ENCODE results near the gene TFAP2C.
"Not testable (repeated sequence)": the region's sequence is repeated elsewhere in the genome, so short reads cannot be mapped to it uniquely, and the experiment has no call there.

Gene TFAP2C

DNA sequence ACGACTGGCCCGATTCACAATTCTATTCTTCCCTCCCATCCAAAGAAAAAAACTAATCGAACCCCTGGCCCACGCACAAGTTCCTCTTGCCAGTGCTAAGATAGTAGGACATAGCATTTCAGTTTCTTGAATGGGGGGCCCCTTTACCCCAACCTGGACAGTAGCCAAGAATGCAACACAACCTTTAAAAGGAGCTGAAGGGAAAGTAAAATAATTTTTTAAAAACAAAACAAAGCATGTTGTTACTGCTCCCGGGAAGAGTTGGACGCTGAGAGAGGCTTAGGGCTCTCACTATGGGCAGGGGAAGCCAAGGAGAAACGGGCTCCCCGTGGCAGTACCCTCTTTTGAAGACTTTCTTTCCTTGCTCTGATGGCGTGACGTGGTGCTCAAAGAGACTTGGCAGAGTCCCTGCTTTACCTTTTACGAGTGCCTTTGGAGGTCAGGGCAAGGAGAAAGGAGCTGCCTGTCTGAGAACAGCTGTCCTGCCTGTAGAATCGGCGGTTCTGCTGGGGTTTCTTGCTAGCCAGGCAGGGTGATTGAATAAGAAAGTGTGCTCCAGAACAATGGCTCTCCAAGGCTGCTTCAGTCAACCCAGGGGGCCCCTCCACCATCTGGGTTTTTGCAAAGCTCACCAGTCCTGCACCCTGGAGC lies 5.8 kb downstream of the TFAP2C start:
- H3K27ac ChIP-seq, result peak overlapping the region; percentile 80
- DNase-seq (ENCODE audit: low read depth, low spot score), result no peak

DNA sequence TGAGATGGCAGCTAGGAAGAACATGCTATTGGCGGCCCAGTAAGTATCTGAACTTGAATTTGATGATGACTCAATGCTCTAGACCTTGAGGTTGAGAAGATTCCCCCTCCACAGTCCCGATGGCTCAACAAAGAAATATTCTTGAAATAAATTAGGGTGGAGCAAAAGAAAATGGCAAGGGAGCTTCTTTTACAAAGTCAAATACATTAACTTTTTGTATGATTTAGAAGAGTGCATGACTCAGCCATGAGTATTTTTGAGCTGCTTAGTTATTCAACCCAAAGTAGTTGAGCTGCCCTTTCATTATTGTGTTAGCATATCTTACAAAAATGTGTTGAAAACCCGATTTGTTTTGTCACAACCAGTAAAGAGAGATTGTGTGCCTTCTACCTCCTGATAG lies 7.6 kb downstream of the TFAP2C start:
- peak; percentile 29 for DNase-seq (ENCODE audit: low read depth, low spot score)
- H3K27ac ChIP-seq, result peak overlapping the region; percentile 80

DNA sequence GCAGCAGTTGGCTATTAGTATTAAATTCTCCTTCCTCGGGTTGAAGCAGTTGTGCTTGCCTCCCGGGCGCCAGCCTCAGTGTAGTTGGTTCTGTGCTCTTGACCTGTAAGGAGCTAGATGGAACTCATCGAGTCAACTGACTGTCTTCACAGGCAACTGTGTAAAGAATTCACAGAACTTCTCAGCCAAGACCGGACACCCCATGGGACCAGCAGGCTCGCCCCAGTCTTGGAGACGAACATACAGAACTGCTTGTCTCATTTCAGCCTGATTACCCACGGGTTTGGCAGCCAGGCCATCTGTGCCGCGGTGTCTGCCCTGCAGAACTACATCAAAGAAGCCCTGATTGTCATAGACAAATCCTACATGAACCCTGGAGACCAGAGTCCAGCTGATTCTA lies 8.5 kb downstream of the TFAP2C start:
- H3K27ac ChIP-seq, result no peak overlapping the region
- no peak for DNase-seq (ENCODE audit: low read depth, low spot score)

- no peak overlapping the region for H3K27ac ChIP-seq
- no peak for DNase-seq (ENCODE audit: low read depth, low spot score)
These were observed 17.5 kb downstream of the TFAP2C start for GRCh38 chr20:56646599-56646998.

DNA sequence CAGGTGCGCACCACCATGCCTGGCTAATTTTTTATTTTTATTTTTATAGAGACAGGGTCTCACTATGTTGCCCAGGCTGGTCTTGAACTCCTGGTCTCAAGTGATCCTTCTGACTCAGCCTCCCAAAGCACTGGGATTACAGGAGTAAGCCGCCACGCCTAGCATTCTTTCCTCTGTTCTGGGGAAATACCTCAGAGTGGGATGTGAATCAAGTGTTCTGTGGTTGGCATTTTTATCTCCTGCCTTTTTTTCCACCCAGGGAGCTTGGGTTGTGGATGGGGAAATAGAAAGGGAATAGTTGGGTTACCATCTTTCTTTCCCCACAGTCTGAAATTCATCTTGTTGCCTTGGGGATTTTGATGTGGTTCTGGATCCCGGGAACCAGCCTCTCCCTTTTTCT lies 24.1 kb downstream of the TFAP2C start:
- DNase-seq (ENCODE audit: low read depth, low spot score), result no peak
- no peak overlapping the region for H3K27ac ChIP-seq

- DNase-seq (ENCODE audit: low read depth, low spot score), result no peak
- no peak overlapping the region for H3K27ac ChIP-seq
These were observed 27.5 kb downstream of the TFAP2C start for GRCh38 chr20:56656632-56657031.

DNA sequence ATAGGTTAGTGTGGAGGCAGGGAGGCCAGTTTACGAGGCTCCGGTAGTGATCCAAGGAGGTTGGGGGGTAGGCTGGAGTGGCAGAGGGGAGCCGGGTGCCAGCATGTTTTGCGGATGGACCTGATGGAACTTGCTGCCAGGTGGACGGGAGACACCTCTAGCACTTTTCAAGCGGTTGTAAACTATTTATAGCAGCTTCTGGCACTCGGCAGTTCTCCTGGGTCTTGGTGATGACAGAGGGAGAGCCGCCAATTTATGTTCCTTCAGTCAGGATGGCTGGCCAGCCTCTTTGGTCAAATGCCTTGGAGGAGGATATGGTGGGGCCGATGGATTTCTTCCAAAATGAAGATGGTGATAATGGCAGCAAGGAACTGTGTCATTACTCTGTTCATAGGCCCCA lies 28.8 kb downstream of the TFAP2C start:
- no peak overlapping the region for H3K27ac ChIP-seq

GRCh38 chr20:56658341-56658947 lies 29.3 kb downstream of the TFAP2C start:
- DNase-seq (ENCODE audit: low read depth, low spot score); H3K27ac ChIP-seq: not testable (repeated sequence)

More for the DNA sequence above, 28.8 kb downstream of the TFAP2C start:
- no peak for DNase-seq (ENCODE audit: low read depth, low spot score)

- H3K27ac ChIP-seq, result no peak overlapping the region
- DNase-seq (ENCODE audit: low read depth, low spot score), result no peak
These were observed 34.6 kb downstream of the TFAP2C start for GRCh38 chr20:56663660-56664059.

- H3K27ac ChIP-seq, result no peak overlapping the region
- DNase-seq (ENCODE audit: low read depth, low spot score), result no peak
These were observed 35.7 kb downstream of the TFAP2C start for GRCh38 chr20:56664796-56665195.

DNA sequence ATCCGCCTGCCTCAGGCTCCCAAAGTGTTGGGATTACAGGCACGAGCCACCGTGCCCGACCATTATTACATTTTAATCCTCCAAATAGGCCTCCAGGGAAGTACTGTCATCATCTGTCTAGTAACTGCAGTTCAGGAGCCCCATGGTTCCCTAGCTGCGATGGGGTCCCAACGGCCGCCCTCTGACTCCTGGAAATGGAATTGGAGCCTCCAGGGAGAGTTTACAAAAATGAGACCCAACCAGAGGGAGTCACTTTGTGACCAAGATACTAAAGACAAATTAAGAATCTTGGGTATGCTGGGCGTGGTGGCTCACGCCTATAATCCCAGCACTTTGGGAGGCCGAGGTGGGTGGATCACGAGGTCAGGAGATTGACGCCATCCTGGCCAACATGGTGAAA lies 36.7 kb downstream of the TFAP2C start:
- no peak for DNase-seq (ENCODE audit: low read depth, low spot score)
- H3K27ac ChIP-seq, result no peak overlapping the region

- no peak for DNase-seq (ENCODE audit: low read depth, low spot score)
- H3K27ac ChIP-seq, result no peak overlapping the region
These were observed 44.3 kb downstream of the TFAP2C start for GRCh38 chr20:56673450-56673849.

DNA sequence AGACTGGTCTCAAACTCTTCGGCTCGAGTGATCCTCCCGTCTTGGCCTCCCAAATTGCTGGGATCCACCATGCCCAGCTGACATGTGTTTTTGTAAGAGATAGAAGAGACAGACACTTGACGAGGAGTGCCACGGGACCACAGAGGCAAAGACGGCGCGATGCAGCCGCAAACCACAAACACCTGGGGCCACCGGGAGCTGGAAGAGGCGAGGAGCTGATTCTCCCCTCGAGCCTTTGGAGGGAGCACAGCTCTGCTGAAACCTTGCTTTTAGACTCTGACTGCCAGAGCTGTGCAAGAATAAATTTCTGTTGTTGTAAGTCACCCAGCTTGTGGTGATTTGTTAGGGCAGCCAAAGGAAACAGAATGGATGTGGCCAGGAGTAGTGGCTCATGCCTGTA lies 46.9 kb downstream of the TFAP2C start:
- no peak for DNase-seq (ENCODE audit: low read depth, low spot score)
- H3K27ac ChIP-seq, result no peak overlapping the region

DNA sequence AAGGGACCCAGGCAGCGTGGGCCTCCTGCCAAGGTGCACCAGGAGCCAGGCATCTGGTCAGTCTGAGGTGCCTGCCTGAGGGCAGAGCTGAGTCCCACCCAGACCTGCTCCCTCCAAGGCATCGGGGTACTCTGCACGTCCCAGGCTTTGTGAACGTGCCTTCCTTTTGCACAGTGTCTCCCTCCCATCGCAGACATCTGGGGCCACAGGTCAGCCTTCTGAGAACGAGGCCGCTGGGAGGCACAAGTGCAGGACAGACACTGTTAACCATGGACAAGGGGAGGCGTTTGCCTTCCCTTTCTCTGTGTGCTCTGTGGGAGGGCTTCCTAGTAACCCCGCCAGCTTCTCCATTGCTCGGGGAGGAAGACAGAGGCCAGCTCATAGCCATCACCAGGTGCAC lies 47.6 kb downstream of the TFAP2C start:
- H3K27ac ChIP-seq, result no peak overlapping the region
- no peak for DNase-seq (ENCODE audit: low read depth, low spot score)

GRCh38 chr20:56683077-56683865 lies 54.2 kb downstream of the TFAP2C start:
- no peak overlapping the region for H3K27ac ChIP-seq
- DNase-seq (ENCODE audit: low read depth, low spot score), result no peak

GRCh38 chr20:56685879-56686278 lies 56.8 kb downstream of the TFAP2C start:
- H3K27ac ChIP-seq, result no peak overlapping the region
- no peak for DNase-seq (ENCODE audit: low read depth, low spot score)

DNA sequence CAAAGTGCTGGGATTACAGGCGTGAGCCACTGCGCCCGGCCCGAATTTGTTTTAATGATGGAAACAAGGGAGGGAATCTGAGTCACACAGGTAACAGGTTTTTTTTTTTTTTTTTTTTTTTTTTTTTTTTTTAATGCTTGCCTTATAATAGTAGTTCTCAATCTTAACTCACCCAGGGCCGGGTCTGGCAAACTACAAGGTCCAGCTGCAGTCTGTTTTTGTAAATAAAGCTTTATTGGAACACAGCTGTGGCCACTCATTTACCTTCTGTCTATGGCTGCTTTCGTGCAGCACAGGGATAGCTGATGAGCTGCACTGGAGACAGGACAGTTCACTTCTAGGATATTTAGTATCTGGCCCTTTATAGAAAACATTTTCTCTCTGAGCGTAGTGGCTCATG lies 58.0 kb downstream of the TFAP2C start:
- no peak for DNase-seq (ENCODE audit: low read depth, low spot score)
- no peak overlapping the region for H3K27ac ChIP-seq

- no peak overlapping the region for H3K27ac ChIP-seq
- no peak for DNase-seq (ENCODE audit: low read depth, low spot score)
These were observed 59.0 kb downstream of the TFAP2C start for GRCh38 chr20:56688106-56688505.

All from epithelial cell of prostate (primary cell).